T follicular helper cell (primary cell): ENCODE data around the gene INHBE.
"Not testable (repeated sequence)": the region's sequence is repeated elsewhere in the genome, so short reads cannot be mapped to it uniquely, and the experiment has no call there.

Source experiments
- DNase-seq: peaks from one replicate; pipeline ENCODE4 v3.0.0-alpha.2; 2020; ENCODE audit warnings: low read depth
- total RNA-seq, 2 experiments: gene quantifications; one replicate each; lab custom pipeline; 2026; lab: John Stamatoyannopoulos, UW

INHBE gene, protein sequence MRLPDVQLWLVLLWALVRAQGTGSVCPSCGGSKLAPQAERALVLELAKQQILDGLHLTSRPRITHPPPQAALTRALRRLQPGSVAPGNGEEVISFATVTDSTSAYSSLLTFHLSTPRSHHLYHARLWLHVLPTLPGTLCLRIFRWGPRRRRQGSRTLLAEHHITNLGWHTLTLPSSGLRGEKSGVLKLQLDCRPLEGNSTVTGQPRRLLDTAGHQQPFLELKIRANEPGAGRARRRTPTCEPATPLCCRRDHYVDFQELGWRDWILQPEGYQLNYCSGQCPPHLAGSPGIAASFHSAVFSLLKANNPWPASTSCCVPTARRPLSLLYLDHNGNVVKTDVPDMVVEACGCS
- 0 to 0.48 reads per million in 2 experiments for total RNA-seq

GRCh38 chr12:57454566-57455373 is at the start of gene INHBE:
Gene INHBE, plus strand, starts transcription at chr12:57455307. Its CDS starts 230 bp downstream, at chr12:57455537.
- no peak for DNase-seq

DNA sequence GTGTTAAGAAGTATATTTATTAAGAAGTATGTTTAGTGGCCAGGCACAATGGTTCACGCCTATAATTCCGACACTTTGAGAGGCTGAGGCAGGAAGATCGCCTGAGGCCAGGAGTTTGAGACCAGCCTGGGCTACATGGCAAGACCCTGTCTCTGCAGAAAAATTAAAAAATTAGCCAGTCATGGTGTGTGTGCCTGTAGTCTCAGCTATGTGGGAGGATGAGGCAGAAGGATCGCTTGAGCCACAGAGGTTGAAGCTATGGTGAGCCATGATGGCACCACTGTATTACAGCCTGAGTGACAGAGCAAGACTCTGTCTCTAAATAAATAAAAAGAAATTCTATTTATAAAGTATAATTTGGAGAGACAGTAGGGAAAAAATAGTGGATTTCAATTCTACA is 44.6 kb upstream of the INHBE start:
- no peak for DNase-seq

DNA sequence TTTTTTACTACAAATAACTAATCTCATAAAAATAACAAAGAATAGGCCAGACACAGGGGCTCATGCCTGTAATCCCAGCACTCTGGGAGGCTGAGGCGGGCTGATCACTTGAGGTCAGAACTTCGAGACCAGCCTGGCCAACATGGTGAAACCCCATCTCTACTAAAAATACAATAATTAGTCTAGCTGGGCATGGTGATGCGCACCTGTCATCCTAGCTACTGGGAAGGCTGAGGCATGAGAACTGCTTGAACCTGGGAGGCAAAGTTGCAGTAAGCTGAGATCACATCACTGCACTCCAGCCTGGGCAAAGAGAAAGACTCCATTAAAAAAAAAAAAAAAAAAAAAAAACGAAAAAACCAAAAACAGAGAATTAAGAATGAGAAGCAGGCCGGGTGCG is 40.9 kb upstream of the INHBE start:
- DNase-seq: not testable (repeated sequence)

DNA sequence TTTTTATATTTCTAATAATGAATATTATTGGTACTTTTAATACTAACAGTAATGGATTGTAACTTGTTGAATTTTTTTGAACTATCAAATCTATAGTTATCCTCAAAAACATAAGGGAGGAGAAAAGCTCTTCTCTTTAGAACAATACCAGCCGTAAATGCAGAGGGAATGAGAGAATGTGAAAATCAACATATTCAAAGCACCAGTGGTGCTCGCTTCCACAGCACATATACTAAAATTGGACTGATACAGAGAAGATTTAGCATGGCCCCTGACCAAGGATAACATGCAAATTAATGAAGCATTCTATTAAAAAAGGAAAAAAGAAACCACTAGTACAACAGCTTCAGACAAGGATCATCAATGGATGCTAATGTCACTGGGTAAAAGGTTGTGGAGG is 40.0 kb upstream of the INHBE start:
- no peak for DNase-seq

GRCh38 chr12:57416039-57416996 is 38.8 kb upstream of the INHBE start:
- DNase-seq: no peak

DNA sequence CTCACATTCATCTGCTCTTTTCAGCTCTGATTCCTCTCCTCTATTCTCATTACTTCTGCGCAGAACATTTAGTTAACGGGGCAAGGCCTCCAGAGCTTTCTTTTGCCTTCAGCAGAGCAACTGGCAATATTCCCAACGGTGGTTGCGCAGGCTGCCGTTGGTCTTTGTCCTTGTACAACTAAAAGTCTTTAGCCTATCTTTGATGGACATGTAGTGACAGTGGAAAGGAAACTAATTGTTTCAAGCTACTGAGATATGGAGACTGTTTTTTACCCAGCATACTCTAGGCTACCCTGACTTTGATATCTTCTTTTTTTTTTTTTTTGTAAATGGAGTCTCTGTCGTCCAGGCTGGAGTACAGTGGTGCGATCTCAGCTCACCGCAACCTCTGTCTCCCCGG is 36.9 kb upstream of the INHBE start:
- no peak for DNase-seq

GRCh38 chr12:57419495-57419894 is 35.6 kb upstream of the INHBE start:
- no peak for DNase-seq

DNA sequence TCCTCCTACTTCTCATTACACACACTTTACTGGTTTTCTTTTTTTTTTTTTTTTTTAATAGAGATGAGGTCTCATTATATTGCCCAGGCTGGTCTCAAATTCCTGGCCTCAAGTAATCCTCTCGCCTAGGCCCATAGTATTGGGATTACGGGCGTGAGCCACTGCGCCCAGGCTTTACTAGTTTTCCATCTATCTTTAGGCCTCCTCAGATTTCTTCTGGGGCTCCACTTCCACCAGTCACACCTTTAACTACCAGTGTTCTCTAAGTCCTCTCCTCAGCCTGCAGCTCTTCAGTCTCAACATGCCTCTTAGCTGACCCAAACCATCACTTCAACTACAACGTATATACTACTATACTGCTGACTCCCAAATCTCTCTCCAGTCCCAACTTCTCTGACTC is 34.6 kb upstream of the INHBE start:
- DNase-seq: no peak

GRCh38 chr12:57426948-57427347 is 28.2 kb upstream of the INHBE start:
- not testable (repeated sequence) for DNase-seq

- DNase-seq: no peak
Observed at GRCh38 chr12:57428965-57429364, 26.1 kb upstream of the INHBE start.

DNA sequence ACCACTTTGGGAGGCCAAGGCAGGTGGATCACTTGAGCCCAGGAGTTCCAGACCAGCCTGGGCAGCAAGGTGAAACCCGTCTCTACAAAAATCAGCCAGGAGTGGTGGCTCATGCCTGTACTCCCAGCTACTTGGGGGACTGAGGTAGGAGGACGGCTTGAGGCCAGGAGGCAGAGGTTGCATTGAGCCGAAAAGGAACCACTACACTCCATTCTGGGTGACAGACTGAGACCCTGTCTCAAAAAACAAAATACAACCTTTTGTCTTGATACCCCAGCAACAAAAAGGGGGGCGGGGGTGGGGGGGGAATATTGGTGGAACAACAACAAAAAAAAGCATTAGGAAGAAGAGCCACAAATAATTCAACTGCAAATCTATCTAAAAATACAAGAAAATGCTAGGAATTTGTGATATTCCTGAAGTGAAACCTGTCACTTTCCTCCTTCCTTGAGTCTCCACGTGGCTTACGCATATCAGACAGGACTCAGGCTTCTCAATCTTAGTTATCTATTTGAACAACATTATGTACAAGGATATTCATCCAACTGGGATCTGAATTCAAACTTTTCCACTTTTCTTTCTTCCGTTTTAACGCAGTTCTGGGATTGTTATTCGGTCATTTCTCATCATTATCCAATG is 25.5 kb upstream of the INHBE start:
- no peak for DNase-seq

DNA sequence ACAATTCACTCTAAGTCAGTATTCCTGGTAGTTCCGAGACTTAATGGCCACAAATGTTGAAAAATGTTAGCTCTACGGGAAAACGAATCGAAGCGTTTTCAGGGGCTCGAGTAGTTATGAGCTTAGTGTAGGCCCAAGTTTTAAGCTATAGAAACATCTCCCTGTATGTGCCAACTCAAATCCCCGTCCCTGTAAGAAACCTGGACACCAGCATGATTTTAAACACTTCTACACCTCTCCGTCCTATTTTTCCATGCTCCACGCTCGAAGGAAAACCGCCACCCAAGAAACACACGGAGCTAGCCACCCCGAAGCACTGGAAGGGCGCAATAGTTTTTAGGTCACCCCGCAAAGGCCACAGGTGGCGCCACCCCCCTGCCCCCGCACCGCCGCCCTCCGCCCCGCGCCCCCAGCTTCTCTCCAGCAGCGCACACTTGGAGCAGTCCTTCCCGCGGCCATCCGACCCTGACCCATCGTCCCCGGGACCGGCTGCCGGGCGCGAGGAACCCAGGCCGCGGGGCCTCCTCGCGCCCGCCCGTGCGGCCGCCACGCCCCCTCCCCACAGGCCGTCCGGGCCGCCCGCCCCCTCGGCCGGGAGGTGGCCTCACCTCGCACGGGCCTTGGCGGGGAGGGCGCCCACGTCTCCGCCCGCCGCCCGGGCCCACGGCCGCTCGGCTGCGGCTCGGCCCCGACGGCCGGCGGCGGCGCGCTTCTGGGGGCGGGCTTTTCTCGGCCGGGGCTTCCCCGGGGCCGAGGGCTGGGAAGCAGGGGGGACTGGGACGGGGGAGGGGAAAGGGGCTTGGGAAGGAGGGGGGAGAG is 24.8 kb upstream of the INHBE start:
- peak; percentile 25 for DNase-seq

- DNase-seq: peak; percentile 91
Observed at GRCh38 chr12:57430931-57431566, 24.1 kb upstream of the INHBE start, which contains the start of gene R3HDM2. Gene R3HDM2, minus strand, starts transcription at chr12:57431043. Its CDS starts 120,615 bp downstream, at chr12:57310428.

- no peak for DNase-seq
Observed at GRCh38 chr12:57431654-57432188, 23.4 kb upstream of the INHBE start.

GRCh38 chr12:57433370-57433769 is 21.7 kb upstream of the INHBE start:
- no peak for DNase-seq

GRCh38 chr12:57434517-57435223 is 20.4 kb upstream of the INHBE start, which contains the start of gene INHBC:
Gene INHBC, plus strand, starts transcription at chr12:57434784. Its CDS starts 103 bp downstream, at chr12:57434887.
- no peak for DNase-seq

GRCh38 chr12:57435293-57435692 is 19.8 kb upstream of the INHBE start:
- DNase-seq: no peak

DNA sequence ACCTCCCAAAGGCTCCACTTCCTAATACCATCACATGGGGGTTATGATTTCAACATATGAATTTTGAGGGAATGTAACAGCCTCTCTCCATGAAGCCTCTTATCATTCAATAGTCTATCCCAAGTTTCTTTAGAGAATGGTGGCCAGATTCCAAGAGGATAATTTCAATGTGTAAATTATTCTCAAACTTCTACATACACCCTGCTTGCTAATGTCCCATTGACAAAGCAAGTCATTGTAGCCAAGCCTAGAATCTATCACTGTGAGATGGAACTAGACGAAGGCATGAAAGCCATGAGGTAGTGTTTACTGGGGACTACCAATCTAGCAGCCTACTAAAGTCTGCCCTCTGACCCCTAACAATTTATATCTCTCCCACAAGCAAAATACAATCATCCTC is 16.7 kb upstream of the INHBE start:
- DNase-seq: no peak

DNA sequence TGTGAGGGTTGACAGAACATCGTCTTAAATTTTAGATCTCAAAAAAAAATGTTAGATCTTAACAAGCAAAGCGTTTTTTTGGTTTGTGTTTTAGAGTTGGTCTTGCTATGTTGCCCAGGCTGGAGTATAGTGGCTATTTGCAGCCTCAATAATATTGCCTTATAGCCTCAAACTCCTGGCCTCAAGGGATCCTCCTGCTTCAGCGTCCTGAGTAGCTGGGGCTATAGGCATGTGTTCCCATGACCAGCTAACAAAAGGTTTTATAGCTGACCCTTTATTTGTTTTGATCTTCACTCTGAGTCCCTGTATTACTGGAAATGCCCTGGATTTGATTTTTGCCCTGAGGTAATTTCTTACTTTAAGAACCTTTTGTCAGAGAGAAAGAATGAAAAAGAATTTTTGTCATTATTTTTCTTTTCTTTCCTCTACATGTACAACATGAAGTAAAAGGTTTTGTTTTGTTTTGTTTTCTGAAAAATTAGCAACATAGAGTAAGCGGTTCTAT is 15.3 kb upstream of the INHBE start:
- no peak for DNase-seq
